Suprapubic skin (tissue), 4 donors: Measurements from ENCODE around the gene SFXN5. TPM values are rescaled to one million over a fixed set of nuclear protein-coding genes. Genes with fewer than 3 reads are reported as not detected.
A peak's percentile ranks its signal among the peaks of the same experiment; 100 is the strongest.
"Not testable (repeated sequence)": the region's sequence is repeated elsewhere in the genome, so short reads cannot be mapped to it uniquely, and the experiment has no call there.

Experiments used
- DNase-seq, 2 donors: peaks; one replicate each; pipeline ENCODE4 v3.0.0-alpha.2; 2019; ENCODE audit warnings: low spot score in 2 of 2
- H3K27ac ChIP-seq: fragments of 200-600 bp; sonication (generic); one replicate; pipeline ENCODE4 v1.5.1; 2019
- H3K27me3 ChIP-seq: fragments of 200-600 bp; sonication (generic); one replicate; pipeline ENCODE4 v1.5.1; 2019
- H3K36me3 ChIP-seq: fragments of 200-600 bp; sonication (generic); one replicate; pipeline ENCODE4 v1.5.1; 2019
- H3K4me1 ChIP-seq: fragments of 200-600 bp; sonication (generic); one replicate; pipeline ENCODE4 v1.5.1; 2019
- H3K4me3 ChIP-seq: fragments of 200-600 bp; sonication (generic); one replicate; pipeline ENCODE4 v1.5.1; 2019; ENCODE audit warnings: mild to moderate bottlenecking
- H3K9me3 ChIP-seq: fragments of 200-600 bp; sonication (generic); one replicate; pipeline ENCODE4 v1.5.1; 2019
- CTCF ChIP-seq, 2 donors: fragments of 200-600 bp in 1 of 2; fragments of 450-650 bp in 1 of 2; sonication (generic) in 1 of 2; IDR thresholded peaks; one replicate each; pipeline ENCODE4 v1.5.1; 2016 to 2019; ENCODE audit warnings: antibody characterized with exemption in 2 of 2, mild to moderate bottlenecking in 1 of 2, moderate library complexity in 1 of 2
- EP300 ChIP-seq: sonication (generic); formaldehyde crosslinking; IDR thresholded peaks from one replicate; pipeline ENCODE4 v1.6.1; 2017; ENCODE audit warnings: antibody characterized with exemption
- POLR2A ChIP-seq, 2 donors: fragments of 450-650 bp; IDR thresholded peaks; one replicate each; pipeline ENCODE4 v1.6.1; 2017; ENCODE audit warnings: antibody characterized with exemption in 2 of 2, mild to moderate bottlenecking in 2 of 2, moderate library complexity in 2 of 2
- POLR2AphosphoS5 ChIP-seq, 3 donors: sonication (generic); formaldehyde crosslinking; IDR thresholded peaks; one replicate each; pipeline ENCODE4 v1.6.1; 2017; ENCODE audit warnings: antibody characterized with exemption in 3 of 3
- WGBS: methylation state at CpG from one replicate; pipeline ENCODE4 v1.1.5; 2018; 5-methylcytosine and 5-hydroxymethylcytosine counted together
- total RNA-seq, 4 donors: library from RNA; depleted of rRNA; stranded (reverse); fragments of >200 nt; gene quantifications; one replicate each; pipeline ENCODE4 v1.1.0, GENCODE V29; 2016

SFXN5 gene
- total RNA-seq, 4 donors from 2014 or later, result 11.9 to 25.7 (median 18.8) TPM

GRCh38 chr2:73101626-73102256, 30.2 kb upstream of the SFXN5 start:
- DNase-seq, result peak in 1 of 2 donors; percentile 51
- Histone ChIP-seq H3K4me3 (no peak overlapping the region), H3K4me1 (peaks cover 11% of the 10 kb centered on the region), H3K36me3 (no peaks in the 10 kb centered on the region), H3K27me3 (no peaks in the 10 kb centered on the region), H3K27ac (no peak overlapping the region), H3K9me3 (no peaks in the 10 kb centered on the region)
- TF ChIP-seq POLR2A (IDR thresholded peaks at IDR 0.05) (no peak), POLR2AphosphoS5 (IDR thresholded peaks at IDR 0.05) (no peak), EP300 (no peak), CTCF (IDR thresholded peaks at IDR 0.05) (no peak)
- 87% methylated on average over 12 of the region's 12 CpGs for WGBS

- Histone ChIP-seq H3K36me3 (no peaks in the 10 kb centered on the region), H3K9me3 (no peaks in the 10 kb centered on the region), H3K27me3 (no peaks in the 10 kb centered on the region), H3K27ac (no peak overlapping the region), H3K4me1 (peaks cover 6% of the 10 kb centered on the region), H3K4me3 (no peak overlapping the region)
- no peak for DNase-seq
- TF ChIP-seq CTCF (IDR thresholded peaks at IDR 0.05) (no peak), POLR2AphosphoS5 (IDR thresholded peaks at IDR 0.05) (no peak), EP300 (no peak), POLR2A (IDR thresholded peaks at IDR 0.05) (no peak)
- 89% methylated on average over 4 of the region's 4 CpGs for WGBS
These were observed 29.4 kb upstream of the SFXN5 start for GRCh38 chr2:73100956-73101355.

GRCh38 chr2:73099486-73099885, 28.0 kb upstream of the SFXN5 start:
- no peak for TF ChIP-seq POLR2A (IDR thresholded peaks at IDR 0.05)
- TF ChIP-seq EP300, result no peak
- Histone ChIP-seq H3K27ac (no peak overlapping the region), H3K4me1 (peaks cover 8% of the 10 kb centered on the region), H3K27me3 (no peaks in the 10 kb centered on the region), H3K36me3 (no peaks in the 10 kb centered on the region), H3K4me3 (no peak overlapping the region), H3K9me3 (no peaks in the 10 kb centered on the region)
- no peak for DNase-seq
- WGBS, result no CpG with 5 or more reads among the region's 3 CpGs

GRCh38 chr2:73095910-73096309, 24.4 kb upstream of the SFXN5 start:
- Histone ChIP-seq H3K27me3 (no peaks in the 10 kb centered on the region), H3K36me3 (no peaks in the 10 kb centered on the region), H3K4me1 (peaks cover 9% of the 10 kb centered on the region), H3K4me3 (no peak overlapping the region), H3K27ac (no peak overlapping the region), H3K9me3 (no peaks in the 10 kb centered on the region)
- WGBS, result 83% methylated on average over 3 of the region's 3 CpGs
- DNase-seq, result no peak
- no peak for TF ChIP-seq CTCF (IDR thresholded peaks at IDR 0.05)
- no peak for TF ChIP-seq POLR2AphosphoS5 (IDR thresholded peaks at IDR 0.05)
- TF ChIP-seq EP300, result no peak
- no peak for TF ChIP-seq POLR2A (IDR thresholded peaks at IDR 0.05)

GRCh38 chr2:73093601-73094218, 22.2 kb upstream of the SFXN5 start:
- not testable (repeated sequence) for H3K4me3 ChIP-seq, H3K27me3 ChIP-seq, H3K9me3 ChIP-seq, H3K27ac ChIP-seq, DNase-seq, H3K36me3 ChIP-seq
- 84% methylated on average over 17 of the region's 17 CpGs for WGBS
- H3K4me1 ChIP-seq, result peaks cover 26% of the 10 kb centered on the region

GRCh38 chr2:73092146-73092783, 20.8 kb upstream of the SFXN5 start:
- 61% methylated on average over 7 of the region's 7 CpGs for WGBS
- no peak overlapping the region for H3K27ac ChIP-seq
- no peak overlapping the region for H3K4me3 ChIP-seq
- no peaks in the 10 kb centered on the region for H3K9me3 ChIP-seq
- peaks cover 17% of the 10 kb centered on the region for H3K36me3 ChIP-seq
- DNase-seq, result no peak
- TF ChIP-seq POLR2A (IDR thresholded peaks at IDR 0.05), result no peak
- TF ChIP-seq EP300, result no peak
- TF ChIP-seq POLR2AphosphoS5 (IDR thresholded peaks at IDR 0.05), result no peak
- no peak for TF ChIP-seq CTCF (IDR thresholded peaks at IDR 0.05)
- H3K27me3 ChIP-seq, result no peaks in the 10 kb centered on the region
- peaks cover 26% of the 10 kb centered on the region for H3K4me1 ChIP-seq
